ENCODE results near the gene TTC23. TPM values are rescaled to one million over a fixed set of nuclear protein-coding genes. Genes with fewer than 3 reads are reported as not detected.
"Not testable (repeated sequence)": the region's sequence is repeated elsewhere in the genome, so short reads cannot be mapped to it uniquely, and the experiment has no call there.

The TTC23 gene
- total RNA-seq, 1 experiment from 2014 or later: 34.5 TPM

GRCh38 chr15:99250494-99250856 is 1.1 kb upstream of the TTC23 start:
- DNase-seq (ENCODE audit: low read depth): no peak

GRCh38 chr15:99250001-99250400 is 620 bp upstream of the TTC23 start:
- DNase-seq (ENCODE audit: low read depth): no peak

- no peak for DNase-seq (ENCODE audit: low read depth)
Observed at GRCh38 chr15:99248000-99248715, 1.2 kb downstream of the TTC23 start.

GRCh38 chr15:99247062-99247461 is 2.3 kb downstream of the TTC23 start:
- DNase-seq (ENCODE audit: low read depth): no peak

- no peak for DNase-seq (ENCODE audit: low read depth)
Observed at GRCh38 chr15:99244306-99244705, 5.1 kb downstream of the TTC23 start.

- no peak for DNase-seq (ENCODE audit: low read depth)
Observed at GRCh38 chr15:99241752-99242151, 7.6 kb downstream of the TTC23 start.

- DNase-seq (ENCODE audit: low read depth): peak; percentile 41
Observed at GRCh38 chr15:99239545-99240198, 9.7 kb downstream of the TTC23 start.

GRCh38 chr15:99238849-99239248 is 10.5 kb downstream of the TTC23 start:
- no peak for DNase-seq (ENCODE audit: low read depth)

- not testable (repeated sequence) for DNase-seq (ENCODE audit: low read depth)
Observed at GRCh38 chr15:99234160-99234559, 15.2 kb downstream of the TTC23 start.

GRCh38 chr15:99232740-99233139 is 16.6 kb downstream of the TTC23 start:
- DNase-seq (ENCODE audit: low read depth): no peak

GRCh38 chr15:99230867-99231266 is 18.5 kb downstream of the TTC23 start:
- DNase-seq (ENCODE audit: low read depth): no peak

- no peak for DNase-seq (ENCODE audit: low read depth)
Observed at GRCh38 chr15:99228120-99228770, 21.1 kb downstream of the TTC23 start.

GRCh38 chr15:99226802-99227201 is 22.6 kb downstream of the TTC23 start:
- DNase-seq (ENCODE audit: low read depth): no peak

GRCh38 chr15:99224372-99225214 is 24.8 kb downstream of the TTC23 start:
- DNase-seq (ENCODE audit: low read depth): no peak

- peak; percentile 61 for DNase-seq (ENCODE audit: low read depth)
Observed at GRCh38 chr15:99213187-99213811, 36.1 kb downstream of the TTC23 start.

GRCh38 chr15:99212406-99212805 is 37.0 kb downstream of the TTC23 start:
- DNase-seq (ENCODE audit: low read depth): peak; percentile 64

GRCh38 chr15:99211926-99212325 is 37.5 kb downstream of the TTC23 start:
- peak; percentile 40 for DNase-seq (ENCODE audit: low read depth)

GRCh38 chr15:99210334-99210733 is 39.0 kb downstream of the TTC23 start:
- no peak for DNase-seq (ENCODE audit: low read depth)

GRCh38 chr15:99209326-99209725 is 40.1 kb downstream of the TTC23 start:
- DNase-seq (ENCODE audit: low read depth): no peak

GRCh38 chr15:99207672-99208071 is 41.7 kb downstream of the TTC23 start:
- no peak for DNase-seq (ENCODE audit: low read depth)

- no peak for DNase-seq (ENCODE audit: low read depth)
Observed at GRCh38 chr15:99202176-99202552, 47.2 kb downstream of the TTC23 start.

Measured in M059J (cell line).